Measurements from ENCODE around the gene TNFAIP1. TPM values are rescaled to one million over a fixed set of nuclear protein-coding genes. Genes with fewer than 3 reads are reported as not detected.

Gene TNFAIP1
- total RNA-seq, 1 donor from 2014 or later = 36.8 TPM

- no peak for DNase-seq (ENCODE audit: low spot score)
These were observed 35.2 kb downstream of the TNFAIP1 start for GRCh38 chr17:28370744-28371103.

- peak; percentile 97 for DNase-seq (ENCODE audit: low spot score)
These were observed 36.0 kb downstream of the TNFAIP1 start, which contains the start of gene SARM1 for GRCh38 chr17:28371245-28372202. Gene SARM1 (plus strand): TSS chr17:28371694. CDS start chr17:28372033, 339 bp downstream.

GRCh38 chr17:28372203-28372944 is 36.8 kb downstream of the TNFAIP1 start:
- DNase-seq (ENCODE audit: low spot score) = peak; percentile 32

DNA sequence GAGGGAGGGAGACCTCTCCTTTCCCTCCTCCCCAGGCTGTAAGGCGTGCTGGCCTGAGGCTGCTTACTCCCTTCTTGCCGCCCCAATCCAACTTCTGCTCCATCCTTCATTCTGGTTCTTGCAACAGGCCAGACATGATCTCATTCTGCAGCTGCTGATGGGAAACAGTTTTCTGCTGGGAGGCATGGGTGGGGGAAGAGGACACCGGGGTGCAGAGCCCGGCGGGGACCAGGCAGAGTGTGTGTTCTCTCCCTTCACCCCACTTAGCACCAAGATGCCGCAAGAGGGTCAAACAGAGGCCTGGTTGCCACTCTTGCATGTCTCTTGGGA is 37.3 kb downstream of the TNFAIP1 start:
- DNase-seq (ENCODE audit: low spot score) = no peak

DNA sequence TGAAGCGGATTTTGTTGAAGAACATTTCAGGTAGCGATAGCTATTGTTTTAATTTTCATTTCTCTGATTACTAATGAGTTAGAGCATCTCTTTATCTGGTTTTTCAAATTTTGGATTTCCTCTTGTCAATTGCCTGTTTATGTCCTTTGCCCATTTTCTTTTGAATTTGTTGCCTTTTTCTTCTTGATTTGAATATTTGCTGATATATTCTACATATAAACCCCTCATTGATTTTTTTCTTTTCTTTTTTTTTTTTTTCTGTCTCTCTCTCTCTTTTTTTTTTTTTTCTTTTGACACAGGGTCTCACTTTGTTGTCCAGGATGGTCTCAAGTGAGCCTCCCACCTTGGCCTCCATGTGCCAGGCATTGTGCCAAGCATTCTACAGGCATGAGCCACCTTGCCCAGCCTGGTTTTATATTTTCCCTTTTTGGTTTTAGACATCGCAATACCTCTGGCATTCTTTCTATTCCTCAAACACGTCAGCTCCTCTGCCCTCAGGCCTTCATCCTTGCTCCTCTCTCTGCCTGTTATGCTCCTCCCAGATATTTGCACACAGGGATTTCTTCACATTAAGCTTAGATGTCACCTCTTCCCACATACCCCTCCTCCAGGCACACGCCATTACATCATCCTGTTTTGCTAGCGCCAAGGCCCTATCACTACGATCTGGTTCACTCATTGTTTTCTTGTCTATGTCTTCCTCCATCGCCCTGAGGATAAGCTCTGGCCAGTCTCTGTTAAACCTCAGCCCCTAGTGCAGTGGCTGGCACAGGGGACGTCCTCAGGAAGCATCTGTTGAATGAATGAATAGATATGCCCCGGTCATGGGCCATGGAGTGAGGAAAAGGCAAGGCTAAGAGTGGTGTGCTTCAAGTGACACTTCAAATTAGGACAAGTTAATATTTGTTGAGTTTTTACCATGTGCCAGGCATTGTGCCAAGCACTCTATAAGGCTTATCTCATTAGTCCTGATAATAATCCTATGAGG is 44.5 kb downstream of the TNFAIP1 start:
- DNase-seq (ENCODE audit: low spot score) = no peak

- DNase-seq (ENCODE audit: low spot score) = no peak
These were observed 45.7 kb downstream of the TNFAIP1 start for GRCh38 chr17:28381141-28381825.

DNA sequence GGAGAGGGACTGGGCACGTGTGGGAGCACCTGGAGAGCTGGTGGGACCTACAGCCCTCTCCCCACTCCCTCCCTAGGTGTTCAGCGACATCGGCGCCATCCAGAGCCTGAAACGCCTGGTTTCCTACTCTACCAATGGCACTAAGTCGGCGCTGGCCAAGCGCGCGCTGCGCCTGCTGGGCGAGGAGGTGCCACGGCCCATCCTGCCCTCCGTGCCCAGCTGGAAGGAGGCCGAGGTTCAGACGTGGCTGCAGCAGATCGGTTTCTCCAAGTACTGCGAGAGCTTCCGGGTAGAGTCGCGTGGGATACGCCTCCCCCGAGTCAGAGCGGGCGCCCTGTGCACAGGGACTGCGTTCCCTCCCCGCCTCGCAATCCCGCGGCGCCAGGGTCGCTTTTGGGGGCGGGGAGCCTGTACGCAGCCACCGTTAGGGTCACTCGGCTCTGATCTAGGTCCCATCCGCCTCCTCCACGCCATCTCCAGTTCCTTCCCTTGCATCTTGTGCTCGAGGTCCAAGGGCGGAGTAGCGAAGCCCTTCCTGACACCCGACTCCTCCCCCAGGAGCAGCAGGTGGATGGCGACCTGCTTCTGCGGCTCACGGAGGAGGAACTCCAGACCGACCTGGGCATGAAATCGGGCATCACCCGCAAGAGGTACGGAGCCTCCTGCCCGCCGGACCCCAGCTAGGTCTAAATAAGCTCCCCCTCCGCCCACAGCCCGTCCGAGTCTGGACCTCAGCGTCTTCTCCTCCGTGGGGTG is 48.9 kb downstream of the TNFAIP1 start:
- no peak for DNase-seq (ENCODE audit: low spot score)

DNA sequence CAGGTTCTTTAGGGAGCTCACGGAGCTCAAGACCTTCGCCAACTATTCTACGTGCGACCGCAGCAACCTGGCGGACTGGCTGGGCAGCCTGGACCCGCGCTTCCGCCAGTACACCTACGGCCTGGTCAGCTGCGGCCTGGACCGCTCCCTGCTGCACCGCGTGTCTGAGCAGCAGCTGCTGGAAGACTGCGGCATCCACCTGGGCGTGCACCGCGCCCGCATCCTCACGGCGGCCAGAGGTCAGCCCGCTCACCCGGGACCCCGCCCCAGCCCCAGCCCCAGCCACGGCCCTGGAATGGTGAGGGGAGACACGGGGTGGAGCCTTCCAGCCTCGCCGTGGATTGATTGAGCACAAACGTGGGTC is 49.5 kb downstream of the TNFAIP1 start:
- DNase-seq (ENCODE audit: low spot score) = no peak

GRCh38 chr17:28385406-28385805 is 49.8 kb downstream of the TNFAIP1 start:
- no peak for DNase-seq (ENCODE audit: low spot score)

- DNase-seq (ENCODE audit: low spot score) = no peak
These were observed 50.8 kb downstream of the TNFAIP1 start for GRCh38 chr17:28386391-28386790.

DNA sequence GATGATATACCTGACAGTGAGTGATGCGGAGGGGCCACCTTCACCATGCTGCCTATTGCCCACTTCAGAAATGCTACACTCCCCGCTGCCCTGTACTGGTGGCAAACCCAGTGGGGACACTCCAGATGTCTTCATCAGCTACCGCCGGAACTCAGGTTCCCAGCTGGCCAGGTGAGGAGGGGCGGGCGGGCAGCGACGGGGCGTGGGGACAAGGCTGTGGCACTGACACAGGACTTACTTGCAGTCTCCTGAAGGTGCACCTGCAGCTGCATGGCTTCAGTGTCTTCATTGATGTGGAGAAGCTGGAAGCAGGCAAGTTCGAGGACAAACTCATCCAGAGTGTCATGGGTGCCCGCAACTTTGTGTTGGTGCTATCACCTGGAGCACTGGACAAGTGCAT is 52.5 kb downstream of the TNFAIP1 start:
- DNase-seq (ENCODE audit: low spot score) = no peak

- no peak for DNase-seq (ENCODE audit: low spot score)
These were observed 54.6 kb downstream of the TNFAIP1 start for GRCh38 chr17:28390141-28390540.

DNA sequence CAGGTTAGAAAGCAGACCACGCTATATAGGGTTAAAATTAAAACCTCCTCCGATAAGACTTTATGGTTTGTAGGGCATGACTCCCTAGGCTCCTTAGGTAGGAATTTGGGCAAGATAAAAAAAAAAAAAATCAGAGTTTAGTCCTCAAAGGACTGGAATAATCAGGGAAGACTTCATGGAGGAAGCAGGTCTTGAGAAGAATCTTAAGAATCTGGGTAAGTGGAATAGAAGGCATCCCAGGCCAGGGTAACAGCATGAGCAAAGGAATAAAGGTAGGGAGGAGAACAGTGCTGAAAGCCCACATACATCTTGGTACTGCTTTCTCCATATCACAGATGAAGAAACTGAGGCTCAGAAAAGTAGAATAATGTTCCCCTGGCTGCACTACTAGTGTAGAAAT is 55.0 kb downstream of the TNFAIP1 start:
- no peak for DNase-seq (ENCODE audit: low spot score)

GRCh38 chr17:28390984-28391383 is 55.4 kb downstream of the TNFAIP1 start:
- no peak for DNase-seq (ENCODE audit: low spot score)

DNA sequence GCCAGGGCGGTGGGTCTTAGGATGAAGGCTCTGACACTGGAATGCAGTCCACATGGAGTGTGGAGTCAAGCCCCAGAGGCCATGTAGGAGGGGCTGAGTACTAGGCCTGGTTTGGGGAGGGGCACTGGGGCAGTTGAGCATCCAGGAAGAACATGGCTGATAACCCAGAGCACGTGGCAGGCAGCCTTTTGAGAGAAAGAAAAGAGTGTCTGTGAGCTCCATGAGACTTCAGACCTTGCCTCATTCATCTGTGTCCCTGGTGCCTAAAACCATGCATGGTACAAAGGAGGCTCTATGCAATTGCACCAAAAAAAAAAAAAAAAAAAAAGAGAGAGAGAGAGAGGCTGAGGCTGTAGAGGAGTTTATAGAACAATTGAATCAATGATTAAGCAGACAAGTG is 55.8 kb downstream of the TNFAIP1 start:
- DNase-seq (ENCODE audit: low spot score) = no peak

DNA sequence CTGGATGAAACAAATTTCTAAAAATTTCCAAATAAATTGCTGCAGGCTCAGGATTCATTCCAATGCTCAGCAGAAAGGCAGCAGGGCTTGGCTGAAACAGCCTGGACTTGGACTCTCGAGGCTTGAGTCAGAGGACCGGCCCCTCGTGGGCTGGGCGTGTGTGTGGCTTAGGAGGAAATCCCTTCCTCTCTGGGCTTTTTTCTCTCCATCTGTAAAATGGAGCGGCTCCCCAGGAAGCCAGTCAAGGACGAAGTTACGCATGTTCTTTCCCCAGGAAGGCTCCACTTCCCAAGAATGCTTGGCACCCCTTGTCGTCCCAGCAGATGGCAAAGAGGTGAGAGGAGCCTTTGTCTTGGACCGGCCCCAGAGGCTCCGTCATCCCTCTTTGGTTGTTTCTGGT is 56.9 kb downstream of the TNFAIP1 start:
- DNase-seq (ENCODE audit: low spot score) = no peak

GRCh38 chr17:28394337-28395116 is 59.0 kb downstream of the TNFAIP1 start:
- DNase-seq (ENCODE audit: low spot score) = no peak

- no peak for DNase-seq (ENCODE audit: low spot score)
These were observed 59.9 kb downstream of the TNFAIP1 start for GRCh38 chr17:28395426-28395825.

DNA sequence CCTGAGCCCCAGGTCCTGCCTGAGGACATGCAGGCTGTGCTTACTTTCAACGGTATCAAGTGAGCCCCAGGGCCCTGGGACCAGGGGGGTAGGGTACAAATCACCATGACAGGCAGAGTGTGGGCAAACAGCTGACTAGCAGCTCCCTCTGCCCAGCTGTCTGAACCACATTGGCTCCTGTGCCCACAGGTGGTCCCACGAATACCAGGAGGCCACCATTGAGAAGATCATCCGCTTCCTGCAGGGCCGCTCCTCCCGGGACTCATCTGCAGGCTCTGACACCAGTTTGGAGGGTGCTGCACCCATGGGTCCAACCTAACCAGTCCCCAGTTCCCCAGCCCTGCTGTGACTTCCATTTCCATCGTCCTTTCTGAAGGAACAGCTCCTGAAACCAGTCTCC is 60.4 kb downstream of the TNFAIP1 start:
- no peak for DNase-seq (ENCODE audit: low spot score)

Data from umbilical cord (tissue), 2 donors.